Endothelial cell of umbilical vein (primary cell): Measurements from ENCODE around the gene PDZD4.

ENCODE experiments used
- CTCF ChIP-seq, 2 donors: IDR thresholded peaks; 1 replicate in 1 of 2; 2 replicates in 1 of 2; pipeline ENCODE4 v1.5.1; 2011; ENCODE audit warnings: low read length in 2 of 2, mild to moderate bottlenecking in 2 of 2, moderate library complexity in 2 of 2, control low read depth in 1 of 2, inconsistent platforms in 1 of 2, low read depth in 1 of 2; ENCODE audit not compliant: insufficient read depth in 1 of 2; ENCODE audit errors: extremely low read depth in 1 of 2
- POLR2A ChIP-seq: IDR thresholded peaks from 2 replicates; pipeline ENCODE4 v1.6.1; 2012; ENCODE audit warnings: low read depth, mild to moderate bottlenecking, control low read depth, low read length
- POLR2AphosphoS5 ChIP-seq: IDR thresholded peaks from 2 replicates; pipeline ENCODE4 v1.6.1; 2012; ENCODE audit warnings: low read depth, mild to moderate bottlenecking, control low read depth, low read length, moderate library complexity; ENCODE audit not compliant: insufficient read depth

GRCh38 chrX:153782871-153783270, 47.5 kb downstream of the PDZD4 start:
- TF ChIP-seq CTCF (IDR thresholded peaks at IDR 0.05; ENCODE audit: extremely low read depth in 1 of 2, insufficient read depth in 1 of 2, low read depth in 1 of 2, low read length in 2 of 2): no peak
- no peak for TF ChIP-seq POLR2A
- no peak for TF ChIP-seq POLR2AphosphoS5
